GM23338 (cell line): ENCODE results near the gene MYD88. TPM values are rescaled to one million over a fixed set of nuclear protein-coding genes. Genes with fewer than 3 reads are reported as not detected.

ENCODE experiments used
- ATAC-seq: fragments of 200-7000 bp; cut with Tn5 transposase; 3 replicates; pipeline ENCODE4 v1.9.1; 2020
- DNase-seq: peaks from one replicate; pipeline ENCODE4 v3.0.0-alpha.2; 2015; ENCODE audit warnings: low spot score
- H2AFZ ChIP-seq: fragments of 200-600 bp; sonication (generic); 2 replicates; pipeline ENCODE4 v1.8.0; 2016; ENCODE audit warnings: antibody characterized with exemption, mild to moderate bottlenecking, moderate library complexity
- H3F3A ChIP-seq: fragments of 200-600 bp; sonication (generic); replicated peaks from 2 replicates; pipeline ENCODE4 v1.8.0; 2017; ENCODE audit warnings: antibody characterized with exemption, mixed run types, low read depth
- H3K27ac ChIP-seq: fragments of 200-600 bp; sonication (generic); 2 replicates; pipeline ENCODE4 v1.6.1; 2016; ENCODE audit warnings: low read depth
- H3K27me3 ChIP-seq: fragments of 200-600 bp; sonication (generic); 2 replicates; pipeline ENCODE4 v1.8.0; 2016; ENCODE audit warnings: mild to moderate bottlenecking, mixed run types, moderate library complexity; ENCODE audit not compliant: insufficient read depth
- H3K36me3 ChIP-seq: fragments of 200-600 bp; sonication (generic); 2 replicates; pipeline ENCODE4 v1.8.0; 2016; ENCODE audit warnings: mild to moderate bottlenecking; ENCODE audit not compliant: insufficient read depth
- H3K4me1 ChIP-seq: fragments of 200-600 bp; sonication (generic); 2 replicates; pipeline ENCODE4 v1.8.0; 2016; ENCODE audit warnings: mild to moderate bottlenecking, moderate library complexity; ENCODE audit not compliant: insufficient read depth
- H3K4me2 ChIP-seq: fragments of 200-600 bp; sonication (generic); 2 replicates; pipeline ENCODE4 v1.7.1; 2017; ENCODE audit warnings: mixed run types
- H3K4me3 ChIP-seq: fragments of 200-600 bp; sonication (generic); 2 replicates; pipeline ENCODE4 v1.6.1; 2016; ENCODE audit warnings: mixed run types
- H3K79me2 ChIP-seq: fragments of 200-600 bp; sonication (generic); replicated peaks from 2 replicates; pipeline ENCODE4 v1.8.0; 2017; ENCODE audit warnings: mild to moderate bottlenecking; ENCODE audit not compliant: insufficient read depth
- H3K9me2 ChIP-seq: fragments of 200-600 bp; sonication (generic); 2 replicates; pipeline ENCODE4 v1.8.0; 2017; ENCODE audit not compliant: insufficient read depth
- H4K20me1 ChIP-seq: fragments of 200-600 bp; sonication (generic); replicated peaks from 2 replicates; pipeline ENCODE4 v1.8.0; 2017; ENCODE audit warnings: mild to moderate bottlenecking; ENCODE audit not compliant: insufficient read depth
- H3K27ac Mint-ChIP-seq: 2 replicates; pipeline ENCODE4 v1.8.0; 2020; ENCODE audit warnings: inconsistent platforms, mild to moderate bottlenecking, moderate library complexity, mixed read lengths
- H3K27me3 Mint-ChIP-seq: 3 replicates; pipeline ENCODE4 v1.8.0; 2022; ENCODE audit warnings: low read depth, mild to moderate bottlenecking, moderate library complexity, mixed read lengths, inconsistent platforms; ENCODE audit not compliant: insufficient read depth, poor library complexity
- H3K36me3 Mint-ChIP-seq: 3 replicates; pipeline ENCODE4 v1.8.0; 2021; ENCODE audit warnings: low read depth, mild to moderate bottlenecking, inconsistent platforms, moderate library complexity, mixed read lengths
- H3K4me1 Mint-ChIP-seq: 3 replicates; pipeline ENCODE4 v1.8.0; 2020; ENCODE audit warnings: mild to moderate bottlenecking, inconsistent platforms, mixed read lengths
- H3K4me3 Mint-ChIP-seq: 3 replicates; pipeline ENCODE4 v1.8.0; 2021; ENCODE audit warnings: moderate library complexity, mild to moderate bottlenecking, inconsistent platforms, mixed read lengths
- H3K9me3 Mint-ChIP-seq: 3 replicates; pipeline ENCODE4 v1.8.0; 2020; ENCODE audit warnings: moderate library complexity, mild to moderate bottlenecking, inconsistent platforms, mixed read lengths
- CREB1 ChIP-seq: fragments of 250-450 bp; sonication (Bioruptor Pico); IDR thresholded peaks from 2 replicates; pipeline ENCODE4 v1.5.0; 2020; ENCODE audit warnings: low read depth, mild to moderate bottlenecking, moderate library complexity
- EZH2 ChIP-seq: fragments of 200-600 bp; sonication (generic); IDR thresholded peaks from one replicate; pipeline ENCODE4 v1.8.0; 2017; ENCODE audit warnings: antibody characterized with exemption, mild to moderate bottlenecking, low read depth; ENCODE audit not compliant: unreplicated experiment
- EZH2phosphoT487 ChIP-seq: fragments of 200-600 bp; sonication (generic); IDR thresholded peaks from one replicate; pipeline ENCODE4 v1.8.1; 2018; ENCODE audit warnings: antibody characterized with exemption; ENCODE audit not compliant: unreplicated experiment
- JUNB ChIP-seq: IDR thresholded peaks from one replicate; pipeline ENCODE4 v1.6.1; 2016; ENCODE audit warnings: antibody characterized with exemption; ENCODE audit not compliant: unreplicated experiment
- NANOG ChIP-seq: IDR thresholded peaks from 2 replicates; pipeline ENCODE4 v1.6.1; 2016; ENCODE audit warnings: antibody characterized with exemption, borderline replicate concordance
- POLR2AphosphoS5 ChIP-seq: IDR thresholded peaks from 2 replicates; pipeline ENCODE4 v1.6.1; 2016; ENCODE audit warnings: antibody characterized with exemption, low read depth
- REST ChIP-seq: IDR thresholded peaks from one replicate; pipeline ENCODE4 v1.6.1; 2018; ENCODE audit warnings: antibody characterized with exemption; ENCODE audit not compliant: unreplicated experiment
- STAT1 ChIP-seq: IDR thresholded peaks from one replicate; pipeline ENCODE4 v1.6.1; 2016; ENCODE audit warnings: antibody characterized with exemption; ENCODE audit not compliant: unreplicated experiment
- ZNF114 ChIP-seq: fragments of 250-450 bp; sonication (Bioruptor Pico); IDR thresholded peaks from 2 replicates; pipeline ENCODE4 v1.5.0; 2020; ENCODE audit warnings: mild to moderate bottlenecking, moderate library complexity
- ZNF331 ChIP-seq: fragments of 250-450 bp; sonication (Bioruptor Pico); IDR thresholded peaks from 2 replicates; pipeline ENCODE4 v1.5.0; 2020; ENCODE audit warnings: low read depth, mild to moderate bottlenecking, moderate library complexity
- polyA plus RNA-seq: library from polyadenylated mRNA; unstranded; fragments of >200 nt; fragmentation: Nextera tagmentation; extraction: Ambion mirVana; gene quantifications from 2 replicates; pipeline ENCODE4 v1.2.1, GENCODE V29; 2016
- total RNA-seq: library from RNA; depleted of rRNA; stranded (reverse); fragments of >200 nt; shearing (Covaris generic); gene quantifications from 2 replicates; pipeline ENCODE4 v1.2.3, GENCODE V29; 2014
- TF ChIP-seq, protein P1 (sequence below): fragments of 250-450 bp; sonication (Bioruptor Pico); IDR thresholded peaks from 2 replicates; pipeline ENCODE4 v1.5.0; 2020; ENCODE audit warnings: mild to moderate bottlenecking, moderate library complexity
- TF ChIP-seq, protein P2 (sequence below): IDR thresholded peaks from 2 replicates; pipeline ENCODE4 v1.6.1; 2016; ENCODE audit warnings: antibody characterized with exemption
- TF ChIP-seq, protein P3 (sequence below), 2 experiments: fragments of 200-600 bp in 1 of 2; sonication (generic) in 1 of 2; conservative IDR thresholded peaks; 2 replicates each; pipeline versions ENCODE4 v1.5.1 to v1.6.1; 2016 to 2017; ENCODE audit warnings: antibody characterized with exemption in 2 of 2, low read depth in 2 of 2, mild to moderate bottlenecking in 2 of 2, moderate library complexity in 1 of 2

The MYD88 gene
- total and polyA plus RNA-seq, 2 experiments from 2014 or later = 15.5 to 26.0 TPM

- H3K4me1 ChIP-seq = peaks cover 13% of the 10 kb centered on the region
- no peak overlapping the region for H3K27ac ChIP-seq
- Mint-ChIP-seq H3K27me3 (peaks cover 11% of the 10 kb centered on the region), H3K4me1 (peaks cover 33% of the 10 kb centered on the region), H3K27ac (no peak overlapping the region), H3K4me3 (no peak overlapping the region; the same call in 2 of the 3 replicates), H3K9me3 (peaks cover 8% of the 10 kb centered on the region; the same call in 2 of the 3 replicates), H3K36me3 (no peaks in the 10 kb centered on the region)
- H2AFZ ChIP-seq = no peak overlapping the region
- H3K79me2 ChIP-seq = no peaks in the 10 kb centered on the region
- no peaks in the 10 kb centered on the region for H3K36me3 ChIP-seq
- peak; percentile 51 for ATAC-seq
- H3K27me3 ChIP-seq = no peaks in the 10 kb centered on the region
- TF ChIP-seq JUNB = no peak
- TF ChIP-seq ZNF331 (CRISPR knock-in tag) = no peak
- TF ChIP-seq, protein P1, sequence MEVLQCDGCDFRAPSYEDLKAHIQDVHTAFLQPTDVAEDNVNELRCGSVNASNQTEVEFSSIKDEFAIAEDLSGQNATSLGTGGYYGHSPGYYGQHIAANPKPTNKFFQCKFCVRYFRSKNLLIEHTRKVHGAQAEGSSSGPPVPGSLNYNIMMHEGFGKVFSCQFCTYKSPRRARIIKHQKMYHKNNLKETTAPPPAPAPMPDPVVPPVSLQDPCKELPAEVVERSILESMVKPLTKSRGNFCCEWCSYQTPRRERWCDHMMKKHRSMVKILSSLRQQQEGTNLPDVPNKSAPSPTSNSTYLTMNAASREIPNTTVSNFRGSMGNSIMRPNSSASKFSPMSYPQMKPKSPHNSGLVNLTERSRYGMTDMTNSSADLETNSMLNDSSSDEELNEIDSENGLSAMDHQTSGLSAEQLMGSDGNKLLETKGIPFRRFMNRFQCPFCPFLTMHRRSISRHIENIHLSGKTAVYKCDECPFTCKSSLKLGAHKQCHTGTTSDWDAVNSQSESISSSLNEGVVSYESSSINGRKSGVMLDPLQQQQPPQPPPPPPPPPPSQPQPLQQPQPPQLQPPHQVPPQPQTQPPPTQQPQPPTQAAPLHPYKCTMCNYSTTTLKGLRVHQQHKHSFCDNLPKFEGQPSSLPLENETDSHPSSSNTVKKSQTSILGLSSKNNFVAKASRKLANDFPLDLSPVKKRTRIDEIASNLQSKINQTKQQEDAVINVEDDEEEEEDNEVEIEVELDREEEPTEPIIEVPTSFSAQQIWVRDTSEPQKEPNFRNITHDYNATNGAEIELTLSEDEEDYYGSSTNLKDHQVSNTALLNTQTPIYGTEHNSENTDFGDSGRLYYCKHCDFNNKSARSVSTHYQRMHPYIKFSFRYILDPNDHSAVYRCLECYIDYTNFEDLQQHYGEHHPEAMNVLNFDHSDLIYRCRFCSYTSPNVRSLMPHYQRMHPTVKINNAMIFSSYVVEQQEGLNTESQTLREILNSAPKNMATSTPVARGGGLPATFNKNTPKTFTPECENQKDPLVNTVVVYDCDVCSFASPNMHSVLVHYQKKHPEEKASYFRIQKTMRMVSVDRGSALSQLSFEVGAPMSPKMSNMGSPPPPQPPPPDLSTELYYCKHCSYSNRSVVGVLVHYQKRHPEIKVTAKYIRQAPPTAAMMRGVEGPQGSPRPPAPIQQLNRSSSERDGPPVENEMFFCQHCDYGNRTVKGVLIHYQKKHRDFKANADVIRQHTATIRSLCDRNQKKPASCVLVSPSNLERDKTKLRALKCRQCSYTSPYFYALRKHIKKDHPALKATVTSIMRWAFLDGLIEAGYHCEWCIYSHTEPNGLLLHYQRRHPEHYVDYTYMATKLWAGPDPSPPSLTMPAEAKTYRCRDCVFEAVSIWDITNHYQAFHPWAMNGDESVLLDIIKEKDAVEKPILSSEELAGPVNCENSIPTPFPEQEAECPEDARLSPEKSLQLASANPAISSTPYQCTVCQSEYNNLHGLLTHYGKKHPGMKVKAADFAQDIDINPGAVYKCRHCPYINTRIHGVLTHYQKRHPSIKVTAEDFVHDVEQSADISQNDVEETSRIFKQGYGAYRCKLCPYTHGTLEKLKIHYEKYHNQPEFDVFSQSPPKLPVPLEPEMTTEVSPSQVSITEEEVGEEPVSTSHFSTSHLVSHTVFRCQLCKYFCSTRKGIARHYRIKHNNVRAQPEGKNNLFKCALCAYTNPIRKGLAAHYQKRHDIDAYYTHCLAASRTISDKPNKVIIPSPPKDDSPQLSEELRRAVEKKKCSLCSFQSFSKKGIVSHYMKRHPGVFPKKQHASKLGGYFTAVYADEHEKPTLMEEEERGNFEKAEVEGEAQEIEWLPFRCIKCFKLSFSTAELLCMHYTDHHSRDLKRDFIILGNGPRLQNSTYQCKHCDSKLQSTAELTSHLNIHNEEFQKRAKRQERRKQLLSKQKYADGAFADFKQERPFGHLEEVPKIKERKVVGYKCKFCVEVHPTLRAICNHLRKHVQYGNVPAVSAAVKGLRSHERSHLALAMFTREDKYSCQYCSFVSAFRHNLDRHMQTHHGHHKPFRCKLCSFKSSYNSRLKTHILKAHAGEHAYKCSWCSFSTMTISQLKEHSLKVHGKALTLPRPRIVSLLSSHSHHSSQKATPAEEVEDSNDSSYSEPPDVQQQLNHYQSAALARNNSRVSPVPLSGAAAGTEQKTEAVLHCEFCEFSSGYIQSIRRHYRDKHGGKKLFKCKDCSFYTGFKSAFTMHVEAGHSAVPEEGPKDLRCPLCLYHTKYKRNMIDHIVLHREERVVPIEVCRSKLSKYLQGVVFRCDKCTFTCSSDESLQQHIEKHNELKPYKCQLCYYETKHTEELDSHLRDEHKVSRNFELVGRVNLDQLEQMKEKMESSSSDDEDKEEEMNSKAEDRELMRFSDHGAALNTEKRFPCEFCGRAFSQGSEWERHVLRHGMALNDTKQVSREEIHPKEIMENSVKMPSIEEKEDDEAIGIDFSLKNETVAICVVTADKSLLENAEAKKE (CRISPR knock-in tag) = no peak
- TF ChIP-seq POLR2AphosphoS5 = no peak
- TF ChIP-seq, protein P2, sequence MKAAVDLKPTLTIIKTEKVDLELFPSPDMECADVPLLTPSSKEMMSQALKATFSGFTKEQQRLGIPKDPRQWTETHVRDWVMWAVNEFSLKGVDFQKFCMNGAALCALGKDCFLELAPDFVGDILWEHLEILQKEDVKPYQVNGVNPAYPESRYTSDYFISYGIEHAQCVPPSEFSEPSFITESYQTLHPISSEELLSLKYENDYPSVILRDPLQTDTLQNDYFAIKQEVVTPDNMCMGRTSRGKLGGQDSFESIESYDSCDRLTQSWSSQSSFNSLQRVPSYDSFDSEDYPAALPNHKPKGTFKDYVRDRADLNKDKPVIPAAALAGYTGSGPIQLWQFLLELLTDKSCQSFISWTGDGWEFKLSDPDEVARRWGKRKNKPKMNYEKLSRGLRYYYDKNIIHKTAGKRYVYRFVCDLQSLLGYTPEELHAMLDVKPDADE = no peak
- no peak for TF ChIP-seq REST
- no peak for TF ChIP-seq EZH2
- TF ChIP-seq, protein P3, sequence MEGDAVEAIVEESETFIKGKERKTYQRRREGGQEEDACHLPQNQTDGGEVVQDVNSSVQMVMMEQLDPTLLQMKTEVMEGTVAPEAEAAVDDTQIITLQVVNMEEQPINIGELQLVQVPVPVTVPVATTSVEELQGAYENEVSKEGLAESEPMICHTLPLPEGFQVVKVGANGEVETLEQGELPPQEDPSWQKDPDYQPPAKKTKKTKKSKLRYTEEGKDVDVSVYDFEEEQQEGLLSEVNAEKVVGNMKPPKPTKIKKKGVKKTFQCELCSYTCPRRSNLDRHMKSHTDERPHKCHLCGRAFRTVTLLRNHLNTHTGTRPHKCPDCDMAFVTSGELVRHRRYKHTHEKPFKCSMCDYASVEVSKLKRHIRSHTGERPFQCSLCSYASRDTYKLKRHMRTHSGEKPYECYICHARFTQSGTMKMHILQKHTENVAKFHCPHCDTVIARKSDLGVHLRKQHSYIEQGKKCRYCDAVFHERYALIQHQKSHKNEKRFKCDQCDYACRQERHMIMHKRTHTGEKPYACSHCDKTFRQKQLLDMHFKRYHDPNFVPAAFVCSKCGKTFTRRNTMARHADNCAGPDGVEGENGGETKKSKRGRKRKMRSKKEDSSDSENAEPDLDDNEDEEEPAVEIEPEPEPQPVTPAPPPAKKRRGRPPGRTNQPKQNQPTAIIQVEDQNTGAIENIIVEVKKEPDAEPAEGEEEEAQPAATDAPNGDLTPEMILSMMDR (conservative IDR thresholded peaks at IDR 0.05; ENCODE audit: low read depth in 2 of 2) = no peak
- TF ChIP-seq NANOG = no peak
- TF ChIP-seq CREB1 = no peak
- no peak for TF ChIP-seq STAT1
- no peak for TF ChIP-seq EZH2phosphoT487
- no peak for TF ChIP-seq ZNF114 (CRISPR knock-in tag)
- H3K4me2 ChIP-seq = no peak overlapping the region
- H3F3A ChIP-seq = no peaks in the 10 kb centered on the region
- no peak overlapping the region for H3K4me3 ChIP-seq
- H3K9me2 ChIP-seq = no peaks in the 10 kb centered on the region
- H4K20me1 ChIP-seq = no peaks in the 10 kb centered on the region
- no peak for DNase-seq
These were observed 36.5 kb upstream of the MYD88 start for GRCh38 chr3:38101811-38102443.
